Activated CD4-positive, alpha-beta T cell treated with anti-CD3 and anti-CD28 coated beads, Interleukin-2, amount 50 U/mL, for 4 hours (primary cell): ENCODE data around the gene IMPA2.
"Not testable (repeated sequence)": the region's sequence is repeated elsewhere in the genome, so short reads cannot be mapped to it uniquely, and the experiment has no call there.

ENCODE experiments used
- DNase-seq, 2 experiments: peaks; one replicate each; pipeline ENCODE4 v3.0.0-alpha.2; 2020

IMPA2 gene

GRCh38 chr18:11963991-11964484 lies 17.3 kb upstream of the IMPA2 start:
- no peak for DNase-seq

- DNase-seq = no peak
Observed at GRCh38 chr18:11969904-11970835, 11.1 kb upstream of the IMPA2 start.

DNA sequence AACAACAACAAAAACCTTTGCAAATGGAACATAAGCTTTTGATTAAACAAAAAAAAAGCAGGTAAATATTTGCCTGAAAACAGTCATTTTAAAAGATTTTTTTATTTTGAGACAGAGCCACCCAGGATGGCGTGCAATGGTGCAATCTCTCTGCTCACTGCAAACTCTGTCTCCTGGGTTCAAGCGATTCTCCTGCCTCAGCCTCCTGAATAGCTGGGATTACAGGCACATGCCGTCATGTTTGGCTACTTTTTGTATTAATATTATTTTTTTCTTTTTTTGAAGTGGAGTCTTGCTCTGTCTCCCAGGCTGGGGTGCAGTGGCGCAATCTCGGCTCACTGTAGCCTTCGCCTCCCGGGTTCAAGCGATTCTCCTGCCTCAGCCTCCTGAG lies 10.5 kb upstream of the IMPA2 start:
- not testable (repeated sequence) for DNase-seq

DNA sequence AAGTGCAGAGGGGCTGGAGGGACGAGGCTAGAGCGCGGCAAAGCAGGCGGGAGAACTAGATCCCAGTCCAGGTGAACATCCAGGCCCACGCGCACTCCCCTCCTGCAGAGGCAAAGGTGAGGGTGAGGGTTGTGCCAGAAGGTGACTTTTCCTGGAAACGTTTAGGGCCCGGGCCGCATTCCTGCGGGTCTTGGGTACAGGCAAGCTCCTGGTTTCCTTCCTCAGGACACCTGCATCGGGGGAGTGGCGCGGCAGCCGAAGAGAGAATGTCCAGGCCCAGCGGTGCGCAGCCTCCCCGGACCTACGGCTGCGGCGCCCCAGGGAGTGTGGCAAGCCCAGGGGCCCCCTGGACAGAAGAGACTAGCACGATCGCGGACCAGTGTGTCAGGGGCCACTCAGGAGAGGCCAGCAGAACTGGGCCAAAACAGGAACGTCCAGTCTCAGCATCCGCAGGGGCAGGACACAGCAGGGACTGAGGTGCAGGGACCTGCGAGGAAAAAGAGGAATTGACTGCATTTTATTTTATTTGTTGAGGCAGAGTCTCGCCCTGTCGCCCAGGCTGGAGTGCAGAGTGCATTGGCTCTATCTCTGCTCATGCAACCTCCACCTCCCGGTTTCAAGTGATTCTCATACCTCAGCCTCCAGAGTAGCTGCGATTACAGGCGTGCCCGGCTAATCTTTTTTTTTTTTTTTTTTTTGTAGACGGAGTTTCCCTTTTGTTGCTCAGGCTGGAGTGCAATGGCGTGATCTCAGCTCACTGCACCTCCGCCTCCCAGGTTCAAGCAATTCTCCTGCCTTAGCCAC lies 8.7 kb upstream of the IMPA2 start:
- DNase-seq = no peak

GRCh38 chr18:11974741-11975325 lies 6.5 kb upstream of the IMPA2 start:
- no peak for DNase-seq

DNA sequence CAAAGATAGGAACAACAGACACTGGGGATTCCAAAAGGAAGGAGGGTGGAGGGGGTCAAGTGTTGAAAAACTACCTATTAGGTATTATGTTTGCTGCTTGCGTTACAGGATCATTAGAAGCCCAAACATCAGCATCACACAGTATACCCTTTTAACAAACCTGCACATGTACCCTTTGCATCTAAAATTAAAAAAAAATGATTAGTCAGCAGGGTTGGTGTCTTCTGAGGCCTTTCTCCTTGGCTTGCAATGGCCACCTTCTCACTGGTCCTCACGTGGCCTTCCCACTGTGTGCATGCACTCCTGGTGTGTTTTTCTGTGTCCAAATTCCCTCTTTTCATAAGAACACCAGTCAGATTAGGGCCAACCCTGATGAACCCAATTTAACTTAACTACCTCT lies 5.6 kb upstream of the IMPA2 start:
- DNase-seq = no peak

- no peak for DNase-seq
Observed at GRCh38 chr18:11976315-11977152, 4.8 kb upstream of the IMPA2 start.

- no peak for DNase-seq
Observed at GRCh38 chr18:11977153-11977466, 4.2 kb upstream of the IMPA2 start.

DNA sequence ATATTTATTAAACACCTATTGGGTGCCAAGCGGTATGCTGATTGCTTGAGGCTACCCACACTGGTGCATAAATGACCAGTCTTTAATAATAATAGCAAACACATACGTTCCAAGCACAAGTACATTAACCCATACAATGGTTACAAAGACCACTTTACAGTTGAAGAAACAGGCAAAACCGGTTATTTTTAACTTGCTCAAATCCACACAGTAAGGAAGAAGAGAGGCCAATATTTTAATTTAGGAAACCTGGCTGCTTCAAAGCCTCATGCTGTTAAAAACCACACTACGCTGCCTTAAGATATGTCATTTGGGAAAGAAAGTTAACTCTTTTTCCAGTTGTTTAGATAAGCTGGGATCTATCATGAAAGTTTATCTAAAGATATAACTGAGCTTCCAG lies 2.4 kb upstream of the IMPA2 start:
- no peak for DNase-seq

GRCh38 chr18:11980163-11980493 lies 1.2 kb upstream of the IMPA2 start:
- DNase-seq = no peak

DNA sequence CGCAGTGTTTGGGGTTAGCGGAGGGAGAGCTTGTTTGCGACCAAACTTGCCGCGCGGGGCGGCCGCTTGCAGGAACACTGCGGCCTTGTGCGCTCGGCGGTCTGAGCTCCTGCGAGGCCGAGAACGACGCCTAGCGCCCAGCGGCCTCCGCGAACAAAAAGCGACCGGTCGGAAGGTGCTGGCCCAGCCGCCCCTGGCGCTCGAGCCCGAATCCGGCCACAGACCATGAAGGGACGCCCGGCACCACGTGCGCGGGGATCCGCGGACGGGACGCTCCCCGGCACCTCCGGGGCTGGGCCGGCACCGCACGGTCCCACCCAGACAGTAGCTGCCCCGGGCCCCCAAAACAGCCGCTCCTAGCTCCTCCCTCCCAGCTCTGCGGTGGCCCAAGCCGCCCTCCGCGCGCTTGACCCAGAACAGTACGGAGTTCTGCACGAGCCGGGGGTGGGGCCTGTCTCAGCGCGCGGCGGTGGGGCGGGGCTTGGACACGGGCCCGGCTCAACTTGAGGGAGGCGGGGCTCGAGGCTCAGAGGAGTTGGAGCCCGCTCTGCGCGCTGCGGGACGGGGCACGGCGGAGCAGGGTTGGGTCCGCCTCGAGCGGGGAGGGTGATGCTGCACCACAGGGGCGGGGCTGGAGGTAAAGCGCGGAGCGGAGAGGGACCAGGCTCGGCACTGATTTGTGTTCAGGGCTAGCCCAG lies 664 bp upstream of the IMPA2 start:
- peak; percentile 95 for DNase-seq

DNA sequence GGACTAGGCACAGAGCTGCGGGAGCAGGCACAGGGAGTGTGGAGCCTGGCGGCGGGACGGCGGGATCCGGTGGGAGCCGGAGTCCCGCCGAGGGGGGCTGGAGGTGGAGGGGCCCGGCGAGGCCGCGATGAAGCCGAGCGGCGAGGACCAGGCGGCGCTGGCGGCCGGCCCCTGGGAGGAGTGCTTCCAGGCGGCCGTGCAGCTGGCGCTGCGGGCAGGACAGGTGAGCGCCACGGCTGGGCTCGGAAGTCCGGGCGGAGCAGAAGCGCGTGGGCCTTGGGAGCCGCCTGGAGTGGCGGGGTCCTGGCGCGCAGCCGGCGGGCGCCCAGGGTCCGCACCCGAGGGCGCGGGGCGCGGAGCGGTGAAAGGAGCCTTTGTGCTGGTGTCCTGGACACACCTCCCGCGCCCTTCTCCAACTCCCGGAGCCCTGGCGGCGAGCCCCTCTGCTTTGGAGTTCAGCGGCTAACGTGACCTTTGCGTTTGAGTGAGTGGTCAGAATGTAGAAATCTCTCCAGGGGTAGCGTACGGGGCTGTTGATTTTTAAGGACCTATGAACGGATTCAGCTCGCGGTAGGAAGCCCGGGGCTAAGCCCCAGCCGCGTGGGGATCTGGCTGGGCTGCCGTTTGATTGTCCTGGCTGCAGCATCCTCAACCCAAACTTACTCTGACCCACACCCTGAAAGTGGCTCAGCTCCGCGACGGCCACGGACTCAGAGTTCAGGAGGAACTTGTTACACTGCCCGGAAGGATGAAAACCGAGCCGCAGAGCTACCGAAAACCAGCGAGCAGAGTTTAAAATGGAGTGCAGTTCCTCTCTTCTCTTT lies 448 bp downstream of the IMPA2 start:
- DNase-seq = no peak

DNA sequence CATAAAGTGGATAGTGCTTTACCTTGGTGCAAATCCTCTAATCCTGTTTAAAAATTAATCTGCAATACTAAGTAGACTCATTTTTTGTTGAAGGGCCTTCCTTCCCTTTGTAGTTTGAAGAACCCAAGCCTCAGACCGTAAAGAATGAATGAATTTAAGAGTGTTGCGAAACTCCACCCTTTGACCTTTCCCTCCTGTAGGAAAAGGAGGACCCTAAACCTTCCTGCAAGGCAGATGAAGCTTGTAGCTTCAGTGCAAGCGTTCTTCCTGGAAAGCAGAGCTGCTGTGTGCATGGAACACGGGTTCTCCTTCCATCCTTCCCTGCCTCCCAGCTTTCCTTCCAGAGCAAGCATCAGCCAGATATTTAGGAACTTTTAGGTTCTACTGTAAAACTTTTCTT lies 1.7 kb downstream of the IMPA2 start:
- no peak for DNase-seq

GRCh38 chr18:11983592-11983991 lies 2.3 kb downstream of the IMPA2 start:
- no peak for DNase-seq

GRCh38 chr18:11984091-11984490 lies 2.8 kb downstream of the IMPA2 start:
- DNase-seq = no peak

DNA sequence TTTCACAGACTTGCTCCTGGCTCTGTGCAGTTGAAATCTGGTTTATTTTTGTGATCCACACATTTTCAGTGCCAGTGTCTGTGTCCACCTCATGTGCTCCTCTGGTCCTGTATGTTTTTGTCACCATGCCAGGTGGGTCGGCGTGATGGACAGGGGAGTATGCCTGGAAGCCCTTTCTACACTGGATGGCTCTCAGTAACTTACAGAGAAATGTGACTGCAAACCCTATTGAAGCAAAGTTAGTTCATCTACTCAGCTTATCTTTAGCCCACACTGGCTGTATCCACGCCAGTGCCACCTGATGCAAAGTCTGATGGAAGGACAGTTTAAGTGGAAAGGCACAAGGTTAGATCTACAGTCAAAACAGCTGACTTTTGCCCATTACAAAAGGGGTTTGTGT lies 4.3 kb downstream of the IMPA2 start:
- DNase-seq = no peak

- no peak for DNase-seq
Observed at GRCh38 chr18:11986061-11986460, 4.8 kb downstream of the IMPA2 start.

GRCh38 chr18:11987527-11987926 lies 6.2 kb downstream of the IMPA2 start:
- DNase-seq = no peak

DNA sequence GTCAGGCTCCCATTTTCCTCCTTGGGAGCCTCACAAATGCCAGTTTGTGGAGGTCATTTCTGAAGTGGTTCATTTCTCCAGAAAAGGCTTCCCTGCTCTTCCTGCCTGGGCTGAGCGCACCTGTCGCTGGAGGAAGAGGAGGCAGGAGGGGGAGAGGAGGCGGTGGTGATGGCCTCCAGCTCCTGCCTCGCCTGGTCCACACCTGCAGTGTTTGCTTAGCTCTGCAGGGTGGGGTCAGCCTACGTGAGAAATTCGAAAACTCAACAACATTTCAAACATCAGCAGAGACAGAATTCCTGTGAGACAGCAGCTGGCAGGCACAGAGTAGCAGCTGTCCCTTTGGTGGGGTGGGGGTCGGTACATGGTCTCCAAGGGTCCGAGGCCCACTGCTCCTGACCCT lies 7.9 kb downstream of the IMPA2 start:
- DNase-seq = no peak

- DNase-seq = no peak
Observed at GRCh38 chr18:11989966-11990380, 8.7 kb downstream of the IMPA2 start.

- DNase-seq = no peak
Observed at GRCh38 chr18:11990539-11990938, 9.2 kb downstream of the IMPA2 start.
